ENCODE data around the gene XPO5.

Gene XPO5

GRCh38 chr6:43621836-43622180, 46.0 kb upstream of the XPO5 start:
- Histone ChIP-seq H3K27me3 (replicated peaks; ENCODE audit: control insufficient read depth, insufficient read depth, low read length) (no peaks in the 10 kb centered on the region), H3K36me3 (ENCODE audit: control insufficient read depth, insufficient read depth, low read length) (peaks cover 44% of the 10 kb centered on the region), H3K4me3 (replicated peaks; ENCODE audit: low read depth, low read length) (no peak overlapping the region)
- no peak for DNase-seq (ENCODE audit: extremely low read depth, insufficient read length)
- TF ChIP-seq, protein P1, sequence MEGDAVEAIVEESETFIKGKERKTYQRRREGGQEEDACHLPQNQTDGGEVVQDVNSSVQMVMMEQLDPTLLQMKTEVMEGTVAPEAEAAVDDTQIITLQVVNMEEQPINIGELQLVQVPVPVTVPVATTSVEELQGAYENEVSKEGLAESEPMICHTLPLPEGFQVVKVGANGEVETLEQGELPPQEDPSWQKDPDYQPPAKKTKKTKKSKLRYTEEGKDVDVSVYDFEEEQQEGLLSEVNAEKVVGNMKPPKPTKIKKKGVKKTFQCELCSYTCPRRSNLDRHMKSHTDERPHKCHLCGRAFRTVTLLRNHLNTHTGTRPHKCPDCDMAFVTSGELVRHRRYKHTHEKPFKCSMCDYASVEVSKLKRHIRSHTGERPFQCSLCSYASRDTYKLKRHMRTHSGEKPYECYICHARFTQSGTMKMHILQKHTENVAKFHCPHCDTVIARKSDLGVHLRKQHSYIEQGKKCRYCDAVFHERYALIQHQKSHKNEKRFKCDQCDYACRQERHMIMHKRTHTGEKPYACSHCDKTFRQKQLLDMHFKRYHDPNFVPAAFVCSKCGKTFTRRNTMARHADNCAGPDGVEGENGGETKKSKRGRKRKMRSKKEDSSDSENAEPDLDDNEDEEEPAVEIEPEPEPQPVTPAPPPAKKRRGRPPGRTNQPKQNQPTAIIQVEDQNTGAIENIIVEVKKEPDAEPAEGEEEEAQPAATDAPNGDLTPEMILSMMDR (IDR thresholded peaks at IDR 0.05; ENCODE audit: insufficient read depth, low read length, poor library complexity, severe bottlenecking), result no peak

DNA sequence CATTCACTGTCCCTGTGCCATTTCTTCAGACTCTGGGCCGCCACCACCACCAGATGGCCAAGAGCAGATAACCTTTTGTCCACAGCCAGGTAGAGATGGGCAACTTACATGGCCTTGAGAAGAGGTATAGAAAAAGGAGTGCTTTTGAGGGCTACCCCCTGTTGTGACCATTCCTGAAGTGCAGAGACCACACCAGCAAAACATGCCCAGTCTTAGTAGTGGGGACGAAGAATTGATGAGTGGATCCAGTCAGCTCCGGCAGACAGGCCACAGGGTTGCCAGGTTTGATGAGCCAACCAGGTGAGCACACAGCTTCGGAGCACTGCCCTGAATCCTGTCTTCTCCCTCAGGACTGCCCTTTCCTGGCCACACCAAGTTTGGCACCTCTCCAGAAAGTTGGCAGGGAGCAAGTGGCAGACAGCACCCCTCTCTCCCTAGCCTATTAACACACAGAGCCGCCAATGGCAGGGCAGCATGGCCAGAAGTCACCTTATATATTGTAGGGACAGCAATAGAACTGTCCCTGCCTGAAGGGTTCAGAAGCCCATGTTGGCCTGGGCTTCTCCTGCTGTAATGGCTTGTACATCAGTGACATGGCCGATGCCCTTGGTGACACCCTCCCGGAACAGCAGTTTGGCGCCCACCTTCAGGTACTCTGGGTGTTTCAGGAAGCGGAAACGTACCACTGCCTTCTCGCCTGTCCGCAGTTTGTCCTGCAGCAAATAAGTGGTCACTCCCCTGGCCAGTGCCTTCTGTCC, 45.4 kb upstream of the XPO5 start:
- no peak for DNase-seq (ENCODE audit: extremely low read depth, insufficient read length)
- Histone ChIP-seq H3K27me3 (replicated peaks; ENCODE audit: control insufficient read depth, insufficient read depth, low read length) (no peaks in the 10 kb centered on the region), H3K36me3 (ENCODE audit: control insufficient read depth, insufficient read depth, low read length) (peaks cover 44% of the 10 kb centered on the region), H3K4me3 (replicated peaks; ENCODE audit: low read depth, low read length) (no peak overlapping the region)
- TF ChIP-seq, protein P1 (IDR thresholded peaks at IDR 0.05; ENCODE audit: insufficient read depth, low read length, poor library complexity, severe bottlenecking), result no peak

- no peaks in the 10 kb centered on the region for H3K27me3 ChIP-seq (replicated peaks; ENCODE audit: control insufficient read depth, insufficient read depth, low read length)
- DNase-seq (ENCODE audit: extremely low read depth, insufficient read length), result no peak
- TF ChIP-seq, protein P1 (IDR thresholded peaks at IDR 0.05; ENCODE audit: insufficient read depth, low read length, poor library complexity, severe bottlenecking), result no peak
- H3K36me3 ChIP-seq (ENCODE audit: control insufficient read depth, insufficient read depth, low read length), result peaks cover 22% of the 10 kb centered on the region
- no peak overlapping the region for H3K4me3 ChIP-seq (replicated peaks; ENCODE audit: low read depth, low read length)
These were observed 41.1 kb upstream of the XPO5 start for GRCh38 chr6:43616725-43617472.

DNA sequence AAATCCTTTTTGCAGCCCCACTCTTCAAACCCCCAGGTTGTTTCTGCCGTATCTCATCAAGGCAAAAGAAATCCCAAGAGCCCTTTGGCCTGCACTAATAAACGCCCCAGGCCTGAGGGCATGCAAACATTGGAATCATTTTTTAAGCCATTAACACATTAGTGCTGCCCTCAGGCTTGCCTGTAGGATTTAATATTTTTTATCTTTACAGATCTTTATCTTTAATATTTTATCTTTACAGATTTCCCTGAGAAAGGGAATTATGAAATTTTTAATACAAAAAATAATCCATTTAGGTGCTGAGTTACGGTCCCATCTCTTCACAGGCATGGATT, 38.5 kb upstream of the XPO5 start:
- DNase-seq (ENCODE audit: extremely low read depth, insufficient read length), result no peak
- no peak overlapping the region for H3K4me3 ChIP-seq (replicated peaks; ENCODE audit: low read depth, low read length)
- no peaks in the 10 kb centered on the region for H3K27me3 ChIP-seq (replicated peaks; ENCODE audit: control insufficient read depth, insufficient read depth, low read length)
- H3K36me3 ChIP-seq (ENCODE audit: control insufficient read depth, insufficient read depth, low read length), result peaks cover 14% of the 10 kb centered on the region
- TF ChIP-seq, protein P1 (IDR thresholded peaks at IDR 0.05; ENCODE audit: insufficient read depth, low read length, poor library complexity, severe bottlenecking), result no peak

DNA sequence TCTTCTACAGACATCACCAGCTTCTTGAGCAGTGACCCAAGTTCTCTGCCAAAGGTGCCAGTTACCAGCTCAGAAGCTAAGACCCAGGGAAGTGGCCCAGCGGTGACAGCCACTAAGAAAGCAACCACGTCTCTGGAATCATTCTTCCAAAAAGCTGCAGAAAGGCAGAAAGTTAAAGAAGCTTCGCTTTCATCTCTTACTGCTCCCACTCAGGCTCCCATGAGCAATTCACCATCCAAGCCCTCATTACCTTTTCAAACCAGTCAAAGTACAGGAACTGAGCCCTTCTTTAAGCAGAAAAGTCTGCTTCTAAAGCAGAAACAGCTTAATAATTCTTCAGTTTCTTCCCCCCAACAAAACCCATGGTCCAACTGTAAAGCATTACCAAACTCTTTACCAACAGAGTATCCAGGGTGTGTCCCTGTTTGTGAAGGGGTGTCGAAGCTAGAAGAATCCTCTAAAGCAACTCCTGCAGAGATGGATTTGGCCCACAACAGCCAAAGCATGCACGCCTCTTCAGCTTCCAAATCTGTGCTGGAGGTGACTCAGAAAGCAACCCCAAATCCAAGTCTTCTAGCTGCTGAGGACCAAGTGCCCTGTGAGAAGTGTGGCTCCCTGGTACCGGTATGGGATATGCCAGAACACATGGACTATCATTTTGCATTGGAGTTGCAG, 38.0 kb upstream of the XPO5 start:
- Histone ChIP-seq H3K36me3 (ENCODE audit: control insufficient read depth, insufficient read depth, low read length) (peaks cover 12% of the 10 kb centered on the region), H3K4me3 (replicated peaks; ENCODE audit: low read depth, low read length) (no peak overlapping the region), H3K27me3 (replicated peaks; ENCODE audit: control insufficient read depth, insufficient read depth, low read length) (no peaks in the 10 kb centered on the region)
- TF ChIP-seq, protein P1 (IDR thresholded peaks at IDR 0.05; ENCODE audit: insufficient read depth, low read length, poor library complexity, severe bottlenecking), result no peak
- DNase-seq (ENCODE audit: extremely low read depth, insufficient read length), result no peak

Data from GM06990 (cell line).